HG03025 (cell line): Measurements from ENCODE around the gene NINJ1.
A peak's percentile ranks its signal among the peaks of the same experiment; 100 is the strongest.
"Not testable (repeated sequence)": the region's sequence is repeated elsewhere in the genome, so short reads cannot be mapped to it uniquely, and the experiment has no call there.

ENCODE experiments used
- ATAC-seq: cut with Tn5 transposase; IDR thresholded peaks from one replicate; pipeline ENCODE4 v1.9.1; 2021; ENCODE audit warnings: mild to moderate bottlenecking, moderate library complexity; ENCODE audit not compliant: unreplicated experiment, low FRiP score

NINJ1 gene

GRCh38 chr9:93108291-93109041, 25.6 kb downstream of the NINJ1 start:
- no peak for ATAC-seq

- no peak for ATAC-seq
These were observed 26.3 kb downstream of the NINJ1 start for GRCh38 chr9:93107825-93108161.

GRCh38 chr9:93107151-93107824, 26.8 kb downstream of the NINJ1 start:
- no peak for ATAC-seq

GRCh38 chr9:93105620-93106019, 28.4 kb downstream of the NINJ1 start:
- ATAC-seq, result no peak

GRCh38 chr9:93101086-93101485, 33.0 kb downstream of the NINJ1 start:
- not testable (repeated sequence) for ATAC-seq

- ATAC-seq, result no peak
These were observed 33.8 kb downstream of the NINJ1 start for GRCh38 chr9:93100276-93100636.

GRCh38 chr9:93099551-93100275, 34.3 kb downstream of the NINJ1 start:
- ATAC-seq, result no peak

GRCh38 chr9:93098236-93098946, 35.7 kb downstream of the NINJ1 start:
- ATAC-seq, result no peak

- ATAC-seq, result no peak
These were observed 36.4 kb downstream of the NINJ1 start for GRCh38 chr9:93097511-93098201.

- no peak for ATAC-seq
These were observed 37.2 kb downstream of the NINJ1 start for GRCh38 chr9:93096811-93097382.

- ATAC-seq, result peak; percentile 45
These were observed 37.8 kb downstream of the NINJ1 start, which contains the start of gene CARD19 for GRCh38 chr9:93096131-93096802. TSS of gene CARD19 (plus strand) at chr9:93096217. CDS start at chr9:93096346, 129 bp downstream.

GRCh38 chr9:93095205-93096130, 38.6 kb downstream of the NINJ1 start:
- peak; percentile 63 for ATAC-seq

- ATAC-seq, result no peak
These were observed 39.3 kb downstream of the NINJ1 start for GRCh38 chr9:93094658-93095204.

GRCh38 chr9:93093877-93094657, 40.0 kb downstream of the NINJ1 start:
- ATAC-seq, result no peak

GRCh38 chr9:93093127-93093876, 40.7 kb downstream of the NINJ1 start:
- no peak for ATAC-seq

GRCh38 chr9:93092251-93092991, 41.6 kb downstream of the NINJ1 start:
- no peak for ATAC-seq
